Epithelial cell of proximal tubule (primary cell): Measurements from ENCODE around the gene FMNL1. TPM values are rescaled to one million over a fixed set of nuclear protein-coding genes. Genes with fewer than 3 reads are reported as not detected.

ENCODE experiments used
- DNase-seq: peaks from one replicate; pipeline ENCODE4 v3.0.0-alpha.2; 2011; ENCODE audit warnings: low read depth
- H3K4me3 ChIP-seq: 2 replicates; pipeline ENCODE4 v1.5.1; 2011; ENCODE audit warnings: low read depth, mild to moderate bottlenecking, low read length
- CTCF ChIP-seq: conservative IDR thresholded peaks from 2 replicates; pipeline ENCODE4 v1.5.1; 2012; ENCODE audit warnings: low read depth, mild to moderate bottlenecking, low read length
- total RNA-seq: library from RNA; depleted of rRNA; stranded (reverse); fragments of >200 nt; gene quantifications from 2 replicates; pipeline ENCODE4 v1.2.3, GENCODE V29; 2015

Gene FMNL1
- total RNA-seq = 5.1 and 5.7 TPM in 2 replicates

DNA sequence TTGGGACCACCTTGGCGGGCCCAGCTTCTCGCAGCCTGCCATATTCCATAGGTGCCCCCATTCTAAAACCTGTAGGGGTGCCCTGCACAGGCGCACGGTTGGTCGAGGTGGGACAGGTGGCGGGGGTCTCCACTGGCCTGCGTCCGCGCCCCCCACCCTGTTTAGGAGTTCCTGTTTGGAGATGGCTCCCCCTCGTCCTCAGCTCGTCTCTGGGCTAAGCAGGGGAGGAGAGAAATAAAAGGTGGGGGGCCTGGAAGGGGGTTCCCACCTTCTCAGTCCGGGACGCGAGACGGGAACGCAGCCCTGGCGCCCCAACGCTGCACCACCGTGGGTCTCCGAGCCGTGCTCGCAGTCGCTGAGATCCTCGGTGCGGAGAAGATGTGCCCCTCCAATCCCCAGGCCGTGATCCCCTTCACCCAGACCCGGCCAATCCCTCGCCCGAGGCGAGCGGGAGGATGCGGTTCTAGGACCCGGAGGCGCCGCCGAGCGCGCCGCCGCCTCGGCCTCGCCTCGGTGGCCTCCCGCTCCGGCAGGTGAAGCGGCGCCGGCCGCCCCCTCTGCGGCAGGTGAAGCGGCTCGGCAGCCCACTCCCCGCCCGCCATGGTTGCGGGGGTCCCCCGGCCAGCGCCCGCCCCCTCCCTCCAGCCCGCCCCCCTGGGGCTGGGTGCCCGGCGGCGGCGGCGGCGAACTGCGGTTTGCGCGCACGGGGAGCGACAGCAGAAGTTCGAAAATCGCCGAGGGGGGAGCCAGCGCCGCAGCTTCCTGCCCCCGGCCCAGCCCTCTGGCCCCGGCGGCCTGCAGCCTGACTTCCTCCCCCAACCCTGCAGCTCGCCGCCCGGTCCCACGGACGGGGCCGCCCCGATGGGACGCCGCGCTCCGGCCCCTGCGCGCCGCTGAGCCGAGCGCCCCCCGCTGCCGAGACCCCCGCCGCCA lies at the start of gene FMNL1:
FMNL1 (plus strand) TSS at position 805 of the 933 bp plus-strand sequence. CDS start 240 bp downstream, outside the sequence.
- H3K4me3 ChIP-seq = peak within 1 kb of the TSS; percentile 60
- no peak for TF ChIP-seq CTCF
- DNase-seq = no peak

DNA sequence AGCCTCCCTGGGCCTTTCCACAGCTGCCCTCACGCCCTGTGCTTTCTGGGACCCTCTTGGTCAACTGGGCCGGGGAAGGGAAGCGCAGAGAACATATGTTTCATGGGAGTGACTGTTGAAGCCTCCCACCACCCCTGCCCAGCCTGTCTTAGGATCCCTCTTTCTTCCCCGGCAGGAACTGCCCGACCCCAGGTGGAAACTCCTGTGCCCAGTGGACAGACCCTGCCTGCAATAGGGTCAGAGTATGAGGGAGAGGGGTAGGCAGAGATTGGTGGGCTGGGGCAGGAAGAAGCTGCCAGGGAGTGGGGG lies 49.5 kb upstream of the FMNL1 start:
- DNase-seq = no peak
- TF ChIP-seq CTCF = no peak
- peak overlapping the region; percentile 50 for H3K4me3 ChIP-seq

DNA sequence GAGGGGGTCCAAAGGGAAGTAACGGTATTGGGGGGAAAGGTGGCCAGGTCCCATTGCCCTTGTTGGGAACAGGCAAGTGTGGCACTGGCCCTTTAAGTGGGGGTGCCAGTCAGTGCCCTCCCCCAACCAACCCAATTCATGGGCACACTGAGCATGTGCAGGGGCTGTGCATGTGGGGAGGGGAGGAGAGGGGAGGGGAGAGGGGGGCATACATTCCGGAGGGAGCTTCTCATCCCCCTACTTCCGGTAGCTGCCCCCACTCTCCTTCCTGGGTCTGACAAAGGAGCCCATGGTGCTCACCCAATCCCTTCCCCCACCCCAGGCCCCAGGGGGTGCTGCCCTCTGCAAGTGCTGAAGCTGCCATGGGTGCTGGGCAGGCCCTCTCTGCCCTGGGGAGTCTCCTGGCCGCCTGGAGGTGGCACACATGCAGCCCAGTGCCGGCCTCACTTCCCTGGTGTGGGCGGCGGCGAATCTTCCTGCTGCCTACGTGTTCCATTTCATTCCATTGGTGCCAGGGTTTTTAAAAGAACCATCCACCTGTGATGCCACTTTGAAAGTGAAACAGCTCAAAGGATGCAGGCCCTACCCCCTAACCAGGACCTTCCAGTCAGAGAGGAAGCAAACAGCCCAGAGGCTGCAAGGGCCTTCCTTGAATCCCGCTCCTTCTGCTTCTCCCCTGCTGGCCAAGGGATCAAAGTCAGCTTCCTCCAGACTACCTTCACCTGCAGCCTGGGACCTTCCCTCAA lies 49.0 kb upstream of the FMNL1 start:
- TF ChIP-seq CTCF = peak; percentile 24
- peak overlapping the region; percentile 50 for H3K4me3 ChIP-seq
- peak; percentile 70 for DNase-seq

DNA sequence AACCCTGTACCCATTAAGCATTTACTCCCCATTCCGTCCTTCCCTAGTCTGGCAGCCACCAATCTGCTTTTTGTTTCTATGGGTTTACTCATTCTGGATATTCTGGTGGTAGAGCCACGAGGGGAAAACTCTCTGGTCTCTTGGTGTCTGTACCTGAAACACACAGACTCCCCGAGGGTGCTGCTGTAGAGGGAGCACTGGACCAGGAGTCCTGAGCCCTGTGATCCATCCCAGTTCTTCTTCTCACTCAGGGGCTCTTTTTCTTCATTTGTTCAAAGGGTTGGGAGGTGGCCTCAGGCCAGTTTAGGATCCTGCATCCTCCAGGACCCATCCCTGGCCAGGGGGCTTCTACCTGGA lies 45.9 kb upstream of the FMNL1 start:
- no peak for TF ChIP-seq CTCF
- DNase-seq = no peak
- no peak overlapping the region for H3K4me3 ChIP-seq

- no peak for DNase-seq
- TF ChIP-seq CTCF = no peak
- H3K4me3 ChIP-seq = no peak overlapping the region
Observed at GRCh38 chr17:45177563-45177962, 44.1 kb upstream of the FMNL1 start.

DNA sequence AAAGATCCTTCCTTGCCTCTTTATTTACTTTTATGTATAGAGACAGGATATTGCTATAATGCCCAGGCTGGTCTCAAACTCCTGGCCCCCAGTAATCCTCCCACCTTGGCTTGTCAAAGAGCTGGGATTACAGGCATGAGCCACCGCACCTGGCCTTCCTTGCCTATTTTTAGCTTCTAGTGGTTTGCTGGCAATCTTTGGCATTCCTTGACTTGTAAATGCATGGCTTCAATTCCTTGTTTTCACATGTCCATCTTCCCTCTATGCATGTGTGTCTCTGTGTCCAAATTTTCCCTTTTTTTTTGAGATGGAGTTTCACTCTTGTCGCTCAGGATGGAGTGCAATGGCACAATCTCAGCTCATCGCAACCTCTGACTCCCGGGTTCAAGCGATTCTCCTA lies 37.5 kb upstream of the FMNL1 start:
- DNase-seq = no peak
- TF ChIP-seq CTCF = no peak
- H3K4me3 ChIP-seq = no peak overlapping the region
